Neural cell (in vitro differentiated cells): ENCODE data around the gene C3orf70. TPM values are rescaled to one million over a fixed set of nuclear protein-coding genes. Genes with fewer than 3 reads are reported as not detected.
A peak's percentile ranks its signal among the peaks of the same experiment; 100 is the strongest.

Experiments used
- H2AFZ ChIP-seq: fragments of 200-600, 300-800 bp; sonication (generic), shearing (Covaris generic); 2 replicates; pipeline ENCODE4 v1.6.0; 2014; ENCODE audit warnings: low read depth, mild to moderate bottlenecking, antibody characterized with exemption, low read length, moderate library complexity
- H3F3A ChIP-seq: fragments of 200-600 bp; shearing (Covaris generic); 2 replicates; pipeline ENCODE4 v1.6.1; 2016; ENCODE audit warnings: mild to moderate bottlenecking, moderate library complexity, mixed read lengths, antibody characterized with exemption, low read length; ENCODE audit not compliant: insufficient read depth, poor library complexity, severe bottlenecking
- H3K27ac ChIP-seq: fragments of 200-600, 300-800 bp; sonication (generic), shearing (Covaris generic); 2 replicates; pipeline ENCODE4 v1.5.1; 2014; ENCODE audit warnings: mild to moderate bottlenecking, low read length, moderate library complexity
- H3K27me3 ChIP-seq: fragments of 300-800, 200-600 bp; sonication (generic), shearing (Covaris generic); 2 replicates; pipeline ENCODE4 v1.6.0; 2014; ENCODE audit warnings: mild to moderate bottlenecking, low read depth, low read length, moderate library complexity; ENCODE audit not compliant: insufficient read depth
- H3K36me3 ChIP-seq: fragments of 300-800, 200-600 bp; sonication (generic), shearing (Covaris generic); 2 replicates; pipeline ENCODE4 v1.5.1; 2014; ENCODE audit warnings: mild to moderate bottlenecking, antibody characterized with exemption, low read length, moderate library complexity; ENCODE audit not compliant: insufficient read depth
- H3K4me2 ChIP-seq: fragments of 300-800, 200-600 bp; sonication (generic), shearing (Covaris generic); 2 replicates; pipeline ENCODE4 v1.6.0; 2014; ENCODE audit warnings: mild to moderate bottlenecking, low read length
- H3K4me3 ChIP-seq: fragments of 300-800, 200-600 bp; sonication (generic), shearing (Covaris generic); 2 replicates; pipeline ENCODE4 v1.5.1; 2014; ENCODE audit warnings: mild to moderate bottlenecking, low read length, moderate library complexity
- H3K79me2 ChIP-seq: fragments of 200-600 bp; shearing (Covaris generic); replicated peaks from 2 replicates; pipeline ENCODE4 v1.6.0; 2014; ENCODE audit warnings: mild to moderate bottlenecking, low read length, moderate library complexity; ENCODE audit not compliant: insufficient read depth
- H3K9ac ChIP-seq: fragments of 300-800, 200-600 bp; sonication (generic), shearing (Covaris generic); 2 replicates; pipeline ENCODE4 v1.6.1; 2016; ENCODE audit warnings: mild to moderate bottlenecking, low read length, mixed read lengths
- H3K9me2 ChIP-seq: fragments of 200-600 bp; shearing (Covaris generic); 2 replicates; pipeline ENCODE4 v1.6.1; 2016; ENCODE audit warnings: mild to moderate bottlenecking, low read length, mixed read lengths; ENCODE audit not compliant: insufficient read depth
- H3K9me3 ChIP-seq: fragments of 200-600, 300-800 bp; sonication (generic), shearing (Covaris generic); 2 replicates; pipeline ENCODE4 v1.6.1; 2016; ENCODE audit warnings: mild to moderate bottlenecking, mixed run types, low read length, moderate library complexity, mixed read lengths
- H4K20me1 ChIP-seq: fragments of 200-600 bp; shearing (Covaris generic); 2 replicates; pipeline ENCODE4 v1.6.1; 2016; ENCODE audit warnings: mild to moderate bottlenecking, mixed run types; ENCODE audit not compliant: insufficient read depth
- EP300 ChIP-seq: fragments of 450-650 bp; conservative IDR thresholded peaks from 2 replicates; pipeline ENCODE4 v1.6.1; 2014; ENCODE audit warnings: antibody characterized with exemption, mild to moderate bottlenecking, moderate library complexity; ENCODE audit not compliant: poor library complexity, severe bottlenecking
- EZH2 ChIP-seq: fragments of 200-600, 300-800 bp; shearing (Covaris generic), sonication (generic); IDR thresholded peaks from 2 replicates; pipeline ENCODE4 v1.6.1; 2014; ENCODE audit warnings: antibody characterized with exemption, low read length, borderline replicate concordance, mild to moderate bottlenecking; ENCODE audit not compliant: insufficient read depth, poor library complexity, severe bottlenecking
- MXI1 ChIP-seq: fragments of 450-650 bp; conservative IDR thresholded peaks from 2 replicates; pipeline ENCODE4 v1.6.1; 2014; ENCODE audit warnings: antibody characterized with exemption, mild to moderate bottlenecking; ENCODE audit not compliant: poor library complexity, severe bottlenecking
- POLR2AphosphoS5 ChIP-seq: IDR thresholded peaks from 2 replicates; pipeline ENCODE4 v1.6.1; 2012
- RAD21 ChIP-seq: fragments of 450-650 bp; conservative IDR thresholded peaks from 2 replicates; pipeline ENCODE4 v1.6.1; 2014; ENCODE audit warnings: antibody characterized with exemption, mild to moderate bottlenecking, moderate library complexity
- SMC3 ChIP-seq: fragments of 450-650 bp; conservative IDR thresholded peaks from 2 replicates; pipeline ENCODE4 v1.6.1; 2014; ENCODE audit warnings: antibody characterized with exemption, mild to moderate bottlenecking, moderate library complexity; ENCODE audit not compliant: poor library complexity
- TAF1 ChIP-seq: IDR thresholded peaks from 2 replicates; pipeline ENCODE4 v1.6.1; 2012; ENCODE audit warnings: low read depth
- polyA plus RNA-seq: library from polyadenylated mRNA; depleted of rRNA; stranded (reverse); fragments of >200 nt; gene quantifications from 2 replicates; pipeline ENCODE4 v1.2.3, GENCODE V29; 2014
- TF ChIP-seq, protein P1 (sequence below): IDR thresholded peaks from 2 replicates; pipeline ENCODE4 v1.6.1; 2012; ENCODE audit warnings: borderline replicate concordance
- TF ChIP-seq, protein P2 (sequence below): fragments of 450-650 bp; IDR thresholded peaks from 2 replicates; pipeline ENCODE4 v1.5.1; 2014; ENCODE audit warnings: antibody characterized with exemption, mild to moderate bottlenecking, moderate library complexity; ENCODE audit not compliant: poor library complexity, severe bottlenecking

Gene C3orf70
- polyA plus RNA-seq, 1 donor from 2014 or later: 3.4 TPM

DNA sequence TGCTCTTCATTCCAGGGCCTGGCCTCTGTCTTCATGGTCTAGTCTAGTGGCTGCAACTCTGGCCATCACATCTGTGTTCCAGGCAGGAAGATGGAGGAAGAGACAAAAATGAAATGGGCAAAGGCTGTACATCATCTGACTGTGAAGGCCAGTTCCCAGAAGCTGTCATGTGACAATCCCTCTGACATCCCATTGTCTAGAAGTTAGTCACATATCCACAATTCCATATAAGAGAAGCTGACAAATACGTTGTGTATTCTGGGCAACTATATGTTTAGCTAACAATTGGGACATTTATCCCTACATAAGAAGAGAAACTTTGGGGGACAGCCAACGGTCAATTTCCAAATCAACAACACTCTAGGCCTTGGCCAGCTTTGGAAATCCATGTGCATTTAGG, 34.5 kb upstream of the C3orf70 start:
- Histone ChIP-seq H4K20me1 (no peaks in the 10 kb centered on the region), H3K4me2 (no peak overlapping the region), H3K27ac (no peak overlapping the region), H3F3A (no peaks in the 10 kb centered on the region), H3K36me3 (no peaks in the 10 kb centered on the region), H3K9me3 (no peaks in the 10 kb centered on the region), H3K4me3 (no peak overlapping the region), H2AFZ (no peak overlapping the region), H3K9me2 (no peaks in the 10 kb centered on the region), H3K27me3 (no peaks in the 10 kb centered on the region), H3K79me2 (no peaks in the 10 kb centered on the region), H3K9ac (no peak overlapping the region)
- TF ChIP-seq, protein P1, sequence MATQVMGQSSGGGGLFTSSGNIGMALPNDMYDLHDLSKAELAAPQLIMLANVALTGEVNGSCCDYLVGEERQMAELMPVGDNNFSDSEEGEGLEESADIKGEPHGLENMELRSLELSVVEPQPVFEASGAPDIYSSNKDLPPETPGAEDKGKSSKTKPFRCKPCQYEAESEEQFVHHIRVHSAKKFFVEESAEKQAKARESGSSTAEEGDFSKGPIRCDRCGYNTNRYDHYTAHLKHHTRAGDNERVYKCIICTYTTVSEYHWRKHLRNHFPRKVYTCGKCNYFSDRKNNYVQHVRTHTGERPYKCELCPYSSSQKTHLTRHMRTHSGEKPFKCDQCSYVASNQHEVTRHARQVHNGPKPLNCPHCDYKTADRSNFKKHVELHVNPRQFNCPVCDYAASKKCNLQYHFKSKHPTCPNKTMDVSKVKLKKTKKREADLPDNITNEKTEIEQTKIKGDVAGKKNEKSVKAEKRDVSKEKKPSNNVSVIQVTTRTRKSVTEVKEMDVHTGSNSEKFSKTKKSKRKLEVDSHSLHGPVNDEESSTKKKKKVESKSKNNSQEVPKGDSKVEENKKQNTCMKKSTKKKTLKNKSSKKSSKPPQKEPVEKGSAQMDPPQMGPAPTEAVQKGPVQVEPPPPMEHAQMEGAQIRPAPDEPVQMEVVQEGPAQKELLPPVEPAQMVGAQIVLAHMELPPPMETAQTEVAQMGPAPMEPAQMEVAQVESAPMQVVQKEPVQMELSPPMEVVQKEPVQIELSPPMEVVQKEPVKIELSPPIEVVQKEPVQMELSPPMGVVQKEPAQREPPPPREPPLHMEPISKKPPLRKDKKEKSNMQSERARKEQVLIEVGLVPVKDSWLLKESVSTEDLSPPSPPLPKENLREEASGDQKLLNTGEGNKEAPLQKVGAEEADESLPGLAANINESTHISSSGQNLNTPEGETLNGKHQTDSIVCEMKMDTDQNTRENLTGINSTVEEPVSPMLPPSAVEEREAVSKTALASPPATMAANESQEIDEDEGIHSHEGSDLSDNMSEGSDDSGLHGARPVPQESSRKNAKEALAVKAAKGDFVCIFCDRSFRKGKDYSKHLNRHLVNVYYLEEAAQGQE: no peak
- TF ChIP-seq MXI1 (no peak), EP300 (no peak), RAD21 (no peak), EZH2 (no peak)
- TF ChIP-seq, protein P2, sequence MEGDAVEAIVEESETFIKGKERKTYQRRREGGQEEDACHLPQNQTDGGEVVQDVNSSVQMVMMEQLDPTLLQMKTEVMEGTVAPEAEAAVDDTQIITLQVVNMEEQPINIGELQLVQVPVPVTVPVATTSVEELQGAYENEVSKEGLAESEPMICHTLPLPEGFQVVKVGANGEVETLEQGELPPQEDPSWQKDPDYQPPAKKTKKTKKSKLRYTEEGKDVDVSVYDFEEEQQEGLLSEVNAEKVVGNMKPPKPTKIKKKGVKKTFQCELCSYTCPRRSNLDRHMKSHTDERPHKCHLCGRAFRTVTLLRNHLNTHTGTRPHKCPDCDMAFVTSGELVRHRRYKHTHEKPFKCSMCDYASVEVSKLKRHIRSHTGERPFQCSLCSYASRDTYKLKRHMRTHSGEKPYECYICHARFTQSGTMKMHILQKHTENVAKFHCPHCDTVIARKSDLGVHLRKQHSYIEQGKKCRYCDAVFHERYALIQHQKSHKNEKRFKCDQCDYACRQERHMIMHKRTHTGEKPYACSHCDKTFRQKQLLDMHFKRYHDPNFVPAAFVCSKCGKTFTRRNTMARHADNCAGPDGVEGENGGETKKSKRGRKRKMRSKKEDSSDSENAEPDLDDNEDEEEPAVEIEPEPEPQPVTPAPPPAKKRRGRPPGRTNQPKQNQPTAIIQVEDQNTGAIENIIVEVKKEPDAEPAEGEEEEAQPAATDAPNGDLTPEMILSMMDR: no peak

DNA sequence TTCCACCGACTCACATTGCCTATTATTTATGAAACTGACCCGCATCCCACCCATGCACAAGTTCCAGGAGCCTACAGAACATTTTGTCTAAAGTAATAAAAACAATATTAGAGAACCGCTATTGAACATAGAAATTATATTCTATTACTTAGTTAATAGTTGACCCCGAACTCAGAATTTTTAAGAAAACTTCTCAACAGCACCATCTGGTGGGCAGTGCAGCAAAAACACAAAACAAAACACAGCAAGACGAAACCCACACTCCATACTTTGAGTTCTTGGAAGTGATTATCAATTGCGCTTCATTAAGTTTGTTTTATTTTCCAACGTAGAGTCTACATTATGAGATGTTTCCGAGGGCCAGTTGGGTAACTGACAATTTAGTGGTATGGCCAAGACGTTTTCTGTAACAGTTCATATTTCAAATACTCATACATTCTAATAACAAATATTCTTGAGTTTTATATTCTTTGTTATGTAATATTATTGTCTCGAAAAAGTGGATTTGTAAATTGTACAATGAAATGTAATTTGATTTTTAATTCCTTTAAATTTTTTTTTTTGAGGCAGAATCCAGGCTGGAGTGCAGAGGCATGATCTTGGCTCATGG, 24.0 kb upstream of the C3orf70 start:
- Histone ChIP-seq H3K79me2 (no peaks in the 10 kb centered on the region), H3K9me3 (no peaks in the 10 kb centered on the region), H3K4me3 (no peak overlapping the region), H3K27ac (no peak overlapping the region), H2AFZ (no peak overlapping the region), H3F3A (no peaks in the 10 kb centered on the region), H3K4me2 (no peak overlapping the region), H4K20me1 (no peaks in the 10 kb centered on the region), H3K27me3 (no peaks in the 10 kb centered on the region), H3K9ac (no peak overlapping the region), H3K36me3 (no peaks in the 10 kb centered on the region), H3K9me2 (no peaks in the 10 kb centered on the region)
- TF ChIP-seq TAF1 (no peak), EZH2 (no peak), MXI1 (no peak), POLR2AphosphoS5 (no peak), RAD21 (peak; percentile 73), EP300 (no peak), SMC3 (peak; percentile 85)
- TF ChIP-seq, protein P2: peak; percentile 78
- TF ChIP-seq, protein P1: no peak
